Measurements from ENCODE around the gene GJD4. TPM values are rescaled to one million over a fixed set of nuclear protein-coding genes. Genes with fewer than 3 reads are reported as not detected.
A peak's percentile ranks its signal among the peaks of the same experiment; 100 is the strongest.

The GJD4 gene
- total and polyA plus RNA-seq, 2 of the 4 experiments (the other 2 are of a cell fraction): not detected

- Histone ChIP-seq H3K4me1 (ENCODE audit: control insufficient read depth, insufficient read depth, low read length) (peaks cover 6% of the 10 kb centered on the region), H3K27ac (ENCODE audit: insufficient read depth, low read length) (no peak overlapping the region), H3K56ac (ENCODE audit: extremely low read depth, insufficient read depth, low read length) (no peak overlapping the region), H3K9me1 (ENCODE audit: insufficient read depth, low read length) (peaks cover 12% of the 10 kb centered on the region), H3K4me3 (ENCODE audit: insufficient read depth, low read depth, low read length) (no peak overlapping the region), H4K91ac (ENCODE audit: insufficient read depth, low read depth, low read length) (no peak overlapping the region), H2BK15ac (ENCODE audit: low read depth, low read length) (no peak overlapping the region), H3K4ac (ENCODE audit: low read depth, low read length) (no peak overlapping the region), H3K9ac (ENCODE audit: low read depth, low read length) (no peak overlapping the region), H3K36me3 (ENCODE audit: control insufficient read depth, insufficient read depth, low read length) (peaks cover 29% of the 10 kb centered on the region), H2BK120ac (ENCODE audit: low read depth, low read length) (no peak overlapping the region), H3K27me3 (ENCODE audit: control insufficient read depth, insufficient read depth, low read length) (no peaks in the 10 kb centered on the region), H3K23ac (ENCODE audit: low read depth, low read length) (no peak overlapping the region), H4K5ac (ENCODE audit: low read depth, low read length) (no peak overlapping the region), H2AK5ac (ENCODE audit: low read depth, low read length) (no peak overlapping the region), H3K18ac (ENCODE audit: low read depth, low read length) (no peak overlapping the region), H4K8ac (ENCODE audit: low read depth in 2 of 2, low read length in 2 of 2) (peak overlapping the region in 1 of 2 experiments; percentile 20; a peak in 1 of 4 replicates), H4K20me1 (ENCODE audit: insufficient read depth, low read length) (0 out of 2 replicates have a peak, but pooled peaks cover 6% of the 10 kb centered on the region), H3K14ac (replicated peaks; ENCODE audit: low read depth, low read length) (no peak overlapping the region), H2BK20ac (ENCODE audit: low read depth, low read length) (no peak overlapping the region), H2AK9ac (replicated peaks; ENCODE audit: low read depth, low read length, poor library complexity) (no peak overlapping the region), H2BK5ac (ENCODE audit: low read depth, low read length, poor library complexity, severe bottlenecking) (no peak overlapping the region), H3K9me3 (ENCODE audit: control insufficient read depth, insufficient read depth, low read length) (no peaks in the 10 kb centered on the region), H2AFZ (replicated peaks; ENCODE audit: low read length, poor library complexity) (no peak overlapping the region), H3K79me1 (ENCODE audit: low read depth in 1 of 2, low read length in 2 of 2) (peaks cover 5 to 53% of the 10 kb centered on the region in 2 experiments; a peak in 3 of 4 replicates), H3K4me2 (ENCODE audit: low read depth, low read length) (no peak overlapping the region)
- TF ChIP-seq NFE2L2 (IDR thresholded peaks at IDR 0.05; ENCODE audit: low read depth, low read length) (no peak), RAD21 (IDR thresholded peaks at IDR 0.05; ENCODE audit: low read length) (peak; percentile 83), MAZ (IDR thresholded peaks at IDR 0.05; ENCODE audit: borderline replicate concordance, low read depth, low read length) (no peak), CEBPB (IDR thresholded peaks at IDR 0.05; ENCODE audit: low read depth, low read length) (no peak), CTCF (conservative IDR thresholded peaks at IDR 0.05; ENCODE audit: low read depth, low read length) (peak; percentile 92), MXI1 (IDR thresholded peaks at IDR 0.05; ENCODE audit: borderline replicate concordance, low read depth, low read length) (no peak), POLR2A (IDR thresholded peaks at IDR 0.05; ENCODE audit: low read depth, low read length) (no peak), SMC3 (IDR thresholded peaks at IDR 0.05; ENCODE audit: low read depth, low read length) (peak; percentile 85), CHD1 (IDR thresholded peaks at IDR 0.05; ENCODE audit: low read depth, low read length) (no peak)
- WGBS, 2 experiments (ENCODE audit: extremely low coverage in 2 of 2, insufficient read length in 1 of 2): 33% methylated on average over 3 of the region's 13 CpGs; no CpG with 5 or more reads in 1 of the 2 experiments
- dilution Hi-C loops (cut with HindIII; ENCODE audit: low sequenced_read_pairs, unreplicated experiment) (no loop called here), in situ Hi-C loops (cut with MboI; ENCODE audit: low sequenced_read_pairs) (loop anchor here (10.0 to 25.0 kb wide), 2 partner anchors 329 to 451 kb away; no protein-coding TSS in a partner anchor), intact Hi-C loops (cut with micrococcal nuclease) (loop anchor here (2.0 to 10.0 kb wide), 3 partner anchors 225 to 439 kb away; partner anchors contain the start of gene CREM)
- POLR2A ChIA-PET (ENCODE audit: unreplicated experiment): no interaction called here
- CTCF ChIA-PET: interaction anchor here (0.6 to 1.7 kb wide), 13 partner anchors 9 to 1216 kb away, joined by 3 to 9 read pairs (median 3); no protein-coding TSS in a partner anchor
- no TSS peak for BruUV-seq (replicated peaks)
- DNase-seq (peak; percentile 76), ATAC-seq (ENCODE audit: low read depth) (peak; percentile 64)
These were observed 41.8 kb upstream of the GJD4 start for GRCh38 chr10:35563261-35563891.
